Measurements from ENCODE around the gene ERBB4.

ERBB4 gene

DNA sequence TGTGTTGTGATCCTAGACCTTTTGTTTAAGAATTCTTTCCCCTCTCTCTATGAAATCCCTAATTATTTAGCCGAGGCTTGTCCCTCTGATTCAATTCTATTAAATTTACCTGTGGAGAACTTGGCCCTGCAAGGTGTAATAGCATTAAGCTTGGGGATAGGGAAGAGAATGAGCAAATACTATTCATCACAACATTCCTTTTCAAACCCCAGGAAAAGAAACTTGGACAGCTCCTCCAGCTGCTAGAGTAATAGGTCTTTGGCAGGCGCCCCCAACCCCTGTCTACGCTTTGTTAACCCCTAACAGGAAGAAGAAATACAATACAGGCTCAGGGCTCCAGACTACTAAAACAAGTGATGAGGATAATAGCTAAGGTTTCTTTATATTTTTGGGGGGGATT, 1025.2 kb downstream of the ERBB4 start:
- Histone ChIP-seq H4K20me1 (ENCODE audit: control insufficient read depth, insufficient read depth, low read depth, low read length) (no peaks in the 10 kb centered on the region), H3K79me2 (ENCODE audit: control insufficient read depth, low read length) (no peaks in the 10 kb centered on the region), H3K4me3 (ENCODE audit: low read length) (no peak overlapping the region), H3K27ac (ENCODE audit: low read depth, low read length) (no peak overlapping the region), H3K36me3 (ENCODE audit: control insufficient read depth, low read length) (no peaks in the 10 kb centered on the region), H3K9me2 (replicated peaks; ENCODE audit: control insufficient read depth, low read length) (no peaks in the 10 kb centered on the region), H3K9me3 (ENCODE audit: control insufficient read depth, insufficient read depth, low read length) (no peaks in the 10 kb centered on the region), H3K4me2 (ENCODE audit: low read length) (no peak overlapping the region), H3F3A (ENCODE audit: control insufficient read depth, insufficient read depth) (no peaks in the 10 kb centered on the region), H3K27me3 (ENCODE audit: control insufficient read depth, low read length) (no peaks in the 10 kb centered on the region), H3K4me1 (ENCODE audit: control insufficient read depth, low read length) (no peaks in the 10 kb centered on the region)
- TF ChIP-seq, protein P1, sequence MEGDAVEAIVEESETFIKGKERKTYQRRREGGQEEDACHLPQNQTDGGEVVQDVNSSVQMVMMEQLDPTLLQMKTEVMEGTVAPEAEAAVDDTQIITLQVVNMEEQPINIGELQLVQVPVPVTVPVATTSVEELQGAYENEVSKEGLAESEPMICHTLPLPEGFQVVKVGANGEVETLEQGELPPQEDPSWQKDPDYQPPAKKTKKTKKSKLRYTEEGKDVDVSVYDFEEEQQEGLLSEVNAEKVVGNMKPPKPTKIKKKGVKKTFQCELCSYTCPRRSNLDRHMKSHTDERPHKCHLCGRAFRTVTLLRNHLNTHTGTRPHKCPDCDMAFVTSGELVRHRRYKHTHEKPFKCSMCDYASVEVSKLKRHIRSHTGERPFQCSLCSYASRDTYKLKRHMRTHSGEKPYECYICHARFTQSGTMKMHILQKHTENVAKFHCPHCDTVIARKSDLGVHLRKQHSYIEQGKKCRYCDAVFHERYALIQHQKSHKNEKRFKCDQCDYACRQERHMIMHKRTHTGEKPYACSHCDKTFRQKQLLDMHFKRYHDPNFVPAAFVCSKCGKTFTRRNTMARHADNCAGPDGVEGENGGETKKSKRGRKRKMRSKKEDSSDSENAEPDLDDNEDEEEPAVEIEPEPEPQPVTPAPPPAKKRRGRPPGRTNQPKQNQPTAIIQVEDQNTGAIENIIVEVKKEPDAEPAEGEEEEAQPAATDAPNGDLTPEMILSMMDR (IDR thresholded peaks at IDR 0.05; ENCODE audit: low read depth, low read length, poor library complexity, severe bottlenecking): no peak
- TF ChIP-seq EZH2phosphoT487 (IDR thresholded peaks at IDR 0.05; ENCODE audit: borderline replicate concordance, low read length): no peak

DNA sequence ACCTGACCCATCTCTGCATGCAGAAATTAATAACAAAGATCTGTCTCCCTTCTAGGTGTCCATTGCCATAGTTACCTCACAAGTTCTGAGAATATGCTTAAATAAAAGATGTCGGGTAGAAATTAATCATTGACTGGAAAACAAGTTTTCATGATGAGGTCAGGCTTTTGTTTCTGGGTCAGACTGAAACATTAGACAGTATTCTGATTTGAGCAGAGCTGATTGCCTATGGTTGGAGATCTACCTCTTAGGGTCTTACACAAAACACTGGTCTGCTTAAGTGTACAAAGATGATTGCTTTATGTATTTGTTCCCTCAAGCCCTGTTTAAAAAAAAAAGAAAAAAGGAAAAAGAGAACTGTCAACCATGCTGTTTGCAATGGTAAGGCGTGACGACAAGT, 1025.8 kb downstream of the ERBB4 start:
- H3K4me3 ChIP-seq (ENCODE audit: low read length): no peak overlapping the region
- no peaks in the 10 kb centered on the region for H3K27me3 ChIP-seq (ENCODE audit: control insufficient read depth, low read length)
- no peaks in the 10 kb centered on the region for H3K4me1 ChIP-seq (ENCODE audit: control insufficient read depth, low read length)
- TF ChIP-seq, protein P1 (IDR thresholded peaks at IDR 0.05; ENCODE audit: low read depth, low read length, poor library complexity, severe bottlenecking): no peak
- no peak for TF ChIP-seq EZH2phosphoT487 (IDR thresholded peaks at IDR 0.05; ENCODE audit: borderline replicate concordance, low read length)
- no peaks in the 10 kb centered on the region for H3K36me3 ChIP-seq (ENCODE audit: control insufficient read depth, low read length)
- no peak overlapping the region for H3K27ac ChIP-seq (ENCODE audit: low read depth, low read length)
- H3K9me2 ChIP-seq (replicated peaks; ENCODE audit: control insufficient read depth, low read length): no peaks in the 10 kb centered on the region
- H3K9me3 ChIP-seq (ENCODE audit: control insufficient read depth, insufficient read depth, low read length): no peaks in the 10 kb centered on the region
- no peaks in the 10 kb centered on the region for H3K79me2 ChIP-seq (ENCODE audit: control insufficient read depth, low read length)
- H3K4me2 ChIP-seq (ENCODE audit: low read length): no peak overlapping the region
- H4K20me1 ChIP-seq (ENCODE audit: control insufficient read depth, insufficient read depth, low read depth, low read length): no peaks in the 10 kb centered on the region
- no peaks in the 10 kb centered on the region for H3F3A ChIP-seq (ENCODE audit: control insufficient read depth, insufficient read depth)

DNA sequence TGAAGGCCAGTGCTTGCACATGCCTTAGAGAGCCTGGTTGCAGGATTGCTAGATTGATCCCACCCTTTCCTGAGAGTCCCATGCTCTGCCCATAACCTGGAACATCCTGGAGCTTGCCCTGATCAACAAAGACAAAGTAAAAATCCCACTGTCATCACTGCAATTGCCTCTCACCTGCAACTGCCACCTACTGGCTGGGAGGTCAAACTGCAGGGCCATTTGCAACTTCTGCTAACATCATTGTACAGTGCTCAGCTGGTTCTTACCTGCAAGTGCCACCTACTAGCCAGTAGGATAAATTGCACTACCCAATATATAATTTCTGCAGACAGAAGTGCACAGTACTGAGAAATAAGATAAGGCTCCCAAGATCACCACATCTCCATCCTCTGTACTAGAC, 1034.7 kb downstream of the ERBB4 start:
- Histone ChIP-seq H3K4me3 (ENCODE audit: low read length) (no peak overlapping the region), H3F3A (ENCODE audit: control insufficient read depth, insufficient read depth) (no peaks in the 10 kb centered on the region)
- TF ChIP-seq EZH2phosphoT487 (IDR thresholded peaks at IDR 0.05; ENCODE audit: borderline replicate concordance, low read length): no peak
- TF ChIP-seq, protein P1 (IDR thresholded peaks at IDR 0.05; ENCODE audit: low read depth, low read length, poor library complexity, severe bottlenecking): peak; percentile 70

More for the DNA sequence above, 1034.7 kb downstream of the ERBB4 start:
- no peaks in the 10 kb centered on the region for H3K36me3 ChIP-seq (ENCODE audit: control insufficient read depth, low read length)
- no peaks in the 10 kb centered on the region for H4K20me1 ChIP-seq (ENCODE audit: control insufficient read depth, insufficient read depth, low read depth, low read length)
- no peaks in the 10 kb centered on the region for H3K9me2 ChIP-seq (replicated peaks; ENCODE audit: control insufficient read depth, low read length)
- H3K27me3 ChIP-seq (ENCODE audit: control insufficient read depth, low read length): no peaks in the 10 kb centered on the region
- no peaks in the 10 kb centered on the region for H3K4me1 ChIP-seq (ENCODE audit: control insufficient read depth, low read length)
- H3K79me2 ChIP-seq (ENCODE audit: control insufficient read depth, low read length): no peaks in the 10 kb centered on the region
- no peak overlapping the region for H3K27ac ChIP-seq (ENCODE audit: low read depth, low read length)
- no peak overlapping the region for H3K4me2 ChIP-seq (ENCODE audit: low read length)
- peaks cover 9% of the 10 kb centered on the region; the same call in 1 of the 2 replicates for H3K9me3 ChIP-seq (ENCODE audit: control insufficient read depth, insufficient read depth, low read length)

Measured in DOHH2 (cell line).